Measurements from ENCODE around the gene PPFIA4. TPM values are rescaled to one million over a fixed set of nuclear protein-coding genes. Genes with fewer than 3 reads are reported as not detected.

PPFIA4 gene
- polyA plus RNA-seq, 1 of the 3 experiments (the other 2 are of a cell fraction): 4.4 TPM

- H2AFZ ChIP-seq (ENCODE audit: low read depth): no peak overlapping the region
- no peaks in the 10 kb centered on the region for H3K36me3 ChIP-seq (replicated peaks in 1 of 2; ENCODE audit: control insufficient read depth in 1 of 2, insufficient read depth in 2 of 2, low read length in 1 of 2)
- no peaks in the 10 kb centered on the region for H3K4me1 ChIP-seq (ENCODE audit: control insufficient read depth in 1 of 2, insufficient read depth in 2 of 2, low read depth in 1 of 2, low read length in 1 of 2)
- DNase-seq: no peak
- ChIA-PET POLR2A (interaction anchor here (0.6 kb wide), 1 partner anchor 179 kb away, joined by 3 read pairs; no protein-coding TSS in a partner anchor), CTCF (interaction anchor here (1.0 kb wide), 1 partner anchor 53 kb away, joined by 3 read pairs; no protein-coding TSS in a partner anchor)
- H3F3A ChIP-seq (replicated peaks; ENCODE audit: insufficient read depth): no peaks in the 10 kb centered on the region
- no peaks in the 10 kb centered on the region for H3K9me2 ChIP-seq
- no peak overlapping the region for H3K4me2 ChIP-seq
- H3K27me3 ChIP-seq (ENCODE audit: insufficient read depth): peaks cover 31% of the 10 kb centered on the region
- H3K9ac ChIP-seq: no peak overlapping the region
- H3K4me3 ChIP-seq (ENCODE audit: low read depth in 2 of 2, low read length in 1 of 2): no peak overlapping the region
- no peaks in the 10 kb centered on the region for H3K79me2 ChIP-seq (ENCODE audit: insufficient read depth)
- H3K27ac ChIP-seq (ENCODE audit: low read depth in 2 of 2, low read length in 1 of 2): no peak overlapping the region
- no peaks in the 10 kb centered on the region for H4K20me1 ChIP-seq (ENCODE audit: insufficient read depth)
- H3K9me3 ChIP-seq: no peaks in the 10 kb centered on the region
- WGBS (ENCODE audit: low lambda C conversion rate): 40% methylated on average over 6 of the region's 7 CpGs
- TF ChIP-seq FOSL2 (IDR thresholded peaks at IDR 0.05; ENCODE audit: borderline replicate concordance, low read depth) (no peak), NRF1 (IDR thresholded peaks at IDR 0.05; ENCODE audit: low read depth, low read length) (no peak), SMC3 (IDR thresholded peaks at IDR 0.05; ENCODE audit: low read depth, low read length) (no peak), MXI1 (IDR thresholded peaks at IDR 0.05; ENCODE audit: low read depth, low read length) (no peak), ELF1 (IDR thresholded peaks at IDR 0.05) (no peak), MAX (IDR thresholded peaks at IDR 0.05; ENCODE audit: low read depth) (no peak), YY1 (IDR thresholded peaks at IDR 0.05; ENCODE audit: low read depth) (no peak), TAF1 (IDR thresholded peaks at IDR 0.05; ENCODE audit: borderline replicate concordance, low read depth, low read length) (no peak), EP300 (IDR thresholded peaks at IDR 0.05; ENCODE audit: borderline replicate concordance in 1 of 2, low read depth in 1 of 2, low read length in 1 of 2) (no peak), REST (IDR thresholded peaks at IDR 0.05; ENCODE audit: low read depth, low read length) (no peak), NFIC (IDR thresholded peaks at IDR 0.05; ENCODE audit: borderline replicate concordance) (no peak)
- TF ChIP-seq, protein P1, sequence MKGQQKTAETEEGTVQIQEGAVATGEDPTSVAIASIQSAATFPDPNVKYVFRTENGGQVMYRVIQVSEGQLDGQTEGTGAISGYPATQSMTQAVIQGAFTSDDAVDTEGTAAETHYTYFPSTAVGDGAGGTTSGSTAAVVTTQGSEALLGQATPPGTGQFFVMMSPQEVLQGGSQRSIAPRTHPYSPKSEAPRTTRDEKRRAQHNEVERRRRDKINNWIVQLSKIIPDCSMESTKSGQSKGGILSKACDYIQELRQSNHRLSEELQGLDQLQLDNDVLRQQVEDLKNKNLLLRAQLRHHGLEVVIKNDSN (IDR thresholded peaks at IDR 0.05; ENCODE audit: borderline replicate concordance, low read depth): no peak
- TF ChIP-seq, protein P2, sequence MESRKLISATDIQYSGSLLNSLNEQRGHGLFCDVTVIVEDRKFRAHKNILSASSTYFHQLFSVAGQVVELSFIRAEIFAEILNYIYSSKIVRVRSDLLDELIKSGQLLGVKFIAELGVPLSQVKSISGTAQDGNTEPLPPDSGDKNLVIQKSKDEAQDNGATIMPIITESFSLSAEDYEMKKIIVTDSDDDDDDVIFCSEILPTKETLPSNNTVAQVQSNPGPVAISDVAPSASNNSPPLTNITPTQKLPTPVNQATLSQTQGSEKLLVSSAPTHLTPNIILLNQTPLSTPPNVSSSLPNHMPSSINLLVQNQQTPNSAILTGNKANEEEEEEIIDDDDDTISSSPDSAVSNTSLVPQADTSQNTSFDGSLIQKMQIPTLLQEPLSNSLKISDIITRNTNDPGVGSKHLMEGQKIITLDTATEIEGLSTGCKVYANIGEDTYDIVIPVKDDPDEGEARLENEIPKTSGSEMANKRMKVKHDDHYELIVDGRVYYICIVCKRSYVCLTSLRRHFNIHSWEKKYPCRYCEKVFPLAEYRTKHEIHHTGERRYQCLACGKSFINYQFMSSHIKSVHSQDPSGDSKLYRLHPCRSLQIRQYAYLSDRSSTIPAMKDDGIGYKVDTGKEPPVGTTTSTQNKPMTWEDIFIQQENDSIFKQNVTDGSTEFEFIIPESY (IDR thresholded peaks at IDR 0.05; ENCODE audit: borderline replicate concordance, low read depth): no peak
Measured at GRCh38 chr1:202987255-202987654, 39.0 kb upstream of the PPFIA4 start.
